Measurements from ENCODE around the gene VTI1A. TPM values are rescaled to one million over a fixed set of nuclear protein-coding genes. Genes with fewer than 3 reads are reported as not detected.

VTI1A gene
- polyA plus RNA-seq, 1 of the 3 experiments (the other 2 are of a cell fraction), result 8.3 TPM

DNA sequence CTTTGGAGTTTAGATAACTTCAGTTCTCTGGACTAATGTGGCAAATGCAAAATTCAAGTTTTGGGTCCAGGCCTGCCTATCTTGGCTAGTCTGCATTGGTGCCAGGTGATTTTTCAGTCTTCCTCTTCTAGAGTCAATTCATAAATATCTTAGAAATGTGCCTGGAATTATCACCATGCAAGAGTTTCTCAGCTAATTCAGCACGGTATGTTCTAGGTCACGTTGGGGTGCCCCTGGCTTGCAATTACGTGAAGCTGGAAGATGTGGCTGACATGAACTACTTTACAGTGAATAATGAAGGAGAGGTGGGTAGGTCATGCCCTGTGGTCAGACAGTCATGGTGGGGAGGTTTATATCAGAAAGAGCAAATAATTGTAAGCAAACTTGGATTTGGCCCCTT lies 25.3 kb upstream of the VTI1A start:
- Histone ChIP-seq H3K4me1 (ENCODE audit: control insufficient read depth in 1 of 2, insufficient read depth in 2 of 2, low read depth in 1 of 2, low read length in 1 of 2) (no peaks in the 10 kb centered on the region), H3K4me2 (no peak overlapping the region), H3K36me3 (replicated peaks in 1 of 2; ENCODE audit: control insufficient read depth in 1 of 2, insufficient read depth in 2 of 2, low read length in 1 of 2) (no peaks in the 10 kb centered on the region), H3K4me3 (ENCODE audit: low read depth in 2 of 2, low read length in 1 of 2) (no peak overlapping the region), H3K27ac (ENCODE audit: low read depth in 2 of 2, low read length in 1 of 2) (no peak overlapping the region), H3K79me2 (ENCODE audit: insufficient read depth) (no peaks in the 10 kb centered on the region), H3K9ac (no peak overlapping the region), H3K27me3 (ENCODE audit: insufficient read depth) (no peaks in the 10 kb centered on the region), H3F3A (replicated peaks; ENCODE audit: insufficient read depth) (no peaks in the 10 kb centered on the region), H4K20me1 (ENCODE audit: insufficient read depth) (no peaks in the 10 kb centered on the region), H2AFZ (ENCODE audit: low read depth) (no peak overlapping the region), H3K9me3 (no peaks in the 10 kb centered on the region), H3K9me2 (no peaks in the 10 kb centered on the region)
- ChIA-PET CTCF (no interaction called here), POLR2A (no interaction called here)
- TF ChIP-seq, protein P1, sequence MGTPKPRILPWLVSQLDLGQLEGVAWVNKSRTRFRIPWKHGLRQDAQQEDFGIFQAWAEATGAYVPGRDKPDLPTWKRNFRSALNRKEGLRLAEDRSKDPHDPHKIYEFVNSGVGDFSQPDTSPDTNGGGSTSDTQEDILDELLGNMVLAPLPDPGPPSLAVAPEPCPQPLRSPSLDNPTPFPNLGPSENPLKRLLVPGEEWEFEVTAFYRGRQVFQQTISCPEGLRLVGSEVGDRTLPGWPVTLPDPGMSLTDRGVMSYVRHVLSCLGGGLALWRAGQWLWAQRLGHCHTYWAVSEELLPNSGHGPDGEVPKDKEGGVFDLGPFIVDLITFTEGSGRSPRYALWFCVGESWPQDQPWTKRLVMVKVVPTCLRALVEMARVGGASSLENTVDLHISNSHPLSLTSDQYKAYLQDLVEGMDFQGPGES (IDR thresholded peaks at IDR 0.05; ENCODE audit: low read depth, low read length), result no peak
- no peak for TF ChIP-seq POLR2AphosphoS5 (IDR thresholded peaks at IDR 0.05; ENCODE audit: low read depth, low read length)
- no peak for TF ChIP-seq GATA2 (CRISPR knock-in tag; IDR thresholded peaks at IDR 0.05)
- TF ChIP-seq JUND (IDR thresholded peaks at IDR 0.05), result no peak
- no peak for TF ChIP-seq TAF1 (IDR thresholded peaks at IDR 0.05; ENCODE audit: borderline replicate concordance, low read depth, low read length)
- TF ChIP-seq, protein P2, sequence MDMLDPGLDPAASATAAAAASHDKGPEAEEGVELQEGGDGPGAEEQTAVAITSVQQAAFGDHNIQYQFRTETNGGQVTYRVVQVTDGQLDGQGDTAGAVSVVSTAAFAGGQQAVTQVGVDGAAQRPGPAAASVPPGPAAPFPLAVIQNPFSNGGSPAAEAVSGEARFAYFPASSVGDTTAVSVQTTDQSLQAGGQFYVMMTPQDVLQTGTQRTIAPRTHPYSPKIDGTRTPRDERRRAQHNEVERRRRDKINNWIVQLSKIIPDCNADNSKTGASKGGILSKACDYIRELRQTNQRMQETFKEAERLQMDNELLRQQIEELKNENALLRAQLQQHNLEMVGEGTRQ (IDR thresholded peaks at IDR 0.05; ENCODE audit: borderline replicate concordance, low read depth, low read length), result no peak
- no peak for TF ChIP-seq MEF2A (IDR thresholded peaks at IDR 0.05; ENCODE audit: borderline replicate concordance, low read depth)
- no peak for TF ChIP-seq EP300 (IDR thresholded peaks at IDR 0.05; ENCODE audit: borderline replicate concordance in 1 of 2, low read depth in 1 of 2, low read length in 1 of 2)
- no peak for DNase-seq
- WGBS (ENCODE audit: low lambda C conversion rate), result 93% methylated on average over 3 of the region's 3 CpGs

DNA sequence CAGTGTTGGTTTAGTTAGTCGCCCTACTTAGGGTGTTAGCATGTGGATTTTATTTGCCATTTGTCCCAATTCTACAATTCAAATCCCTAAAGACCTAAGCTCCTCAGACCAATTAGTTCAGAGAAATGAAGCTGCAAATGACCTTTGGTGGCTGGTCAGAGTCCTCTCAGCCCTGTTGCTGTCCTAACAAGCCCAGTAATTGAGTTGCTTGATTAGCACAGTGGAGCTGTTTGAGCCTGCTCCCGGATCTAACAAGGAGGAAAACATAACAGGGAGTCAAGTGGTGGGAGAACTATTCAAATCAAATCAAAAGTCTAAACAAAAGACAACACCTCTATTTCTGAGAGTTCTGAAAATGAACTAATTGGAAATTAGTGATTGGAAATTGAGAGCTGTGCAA lies 22.4 kb upstream of the VTI1A start:
- Histone ChIP-seq H3K27me3 (ENCODE audit: insufficient read depth) (no peaks in the 10 kb centered on the region), H3K9me2 (no peaks in the 10 kb centered on the region), H2AFZ (ENCODE audit: low read depth) (no peak overlapping the region), H3K36me3 (replicated peaks in 1 of 2; ENCODE audit: control insufficient read depth in 1 of 2, insufficient read depth in 2 of 2, low read length in 1 of 2) (peaks cover 0 to 9% of the 10 kb centered on the region in 2 experiments), H3K9ac (no peak overlapping the region), H4K20me1 (ENCODE audit: insufficient read depth) (no peaks in the 10 kb centered on the region), H3K9me3 (no peaks in the 10 kb centered on the region), H3K4me3 (ENCODE audit: low read depth in 2 of 2, low read length in 1 of 2) (no peak overlapping the region), H3K79me2 (ENCODE audit: insufficient read depth) (no peaks in the 10 kb centered on the region), H3K4me1 (ENCODE audit: control insufficient read depth in 1 of 2, insufficient read depth in 2 of 2, low read depth in 1 of 2, low read length in 1 of 2) (no peaks in the 10 kb centered on the region), H3K27ac (ENCODE audit: low read depth in 2 of 2, low read length in 1 of 2) (no peak overlapping the region), H3K4me2 (no peak overlapping the region), H3F3A (replicated peaks; ENCODE audit: insufficient read depth) (no peaks in the 10 kb centered on the region)
- CTCF ChIA-PET, result interaction anchor here (0.7 to 1.8 kb wide), 3 partner anchors 10 to 110 kb away, joined by 3 to 11 read pairs (median 3); no protein-coding TSS in a partner anchor
- WGBS (ENCODE audit: low lambda C conversion rate), result 82% methylated on average over 2 of the region's 2 CpGs
- POLR2A ChIA-PET, result no interaction called here
- DNase-seq, result no peak
- no peak for TF ChIP-seq POLR2AphosphoS5 (IDR thresholded peaks at IDR 0.05; ENCODE audit: low read depth, low read length)
- no peak for TF ChIP-seq EP300 (IDR thresholded peaks at IDR 0.05; ENCODE audit: borderline replicate concordance in 1 of 2, low read depth in 1 of 2, low read length in 1 of 2)

DNA sequence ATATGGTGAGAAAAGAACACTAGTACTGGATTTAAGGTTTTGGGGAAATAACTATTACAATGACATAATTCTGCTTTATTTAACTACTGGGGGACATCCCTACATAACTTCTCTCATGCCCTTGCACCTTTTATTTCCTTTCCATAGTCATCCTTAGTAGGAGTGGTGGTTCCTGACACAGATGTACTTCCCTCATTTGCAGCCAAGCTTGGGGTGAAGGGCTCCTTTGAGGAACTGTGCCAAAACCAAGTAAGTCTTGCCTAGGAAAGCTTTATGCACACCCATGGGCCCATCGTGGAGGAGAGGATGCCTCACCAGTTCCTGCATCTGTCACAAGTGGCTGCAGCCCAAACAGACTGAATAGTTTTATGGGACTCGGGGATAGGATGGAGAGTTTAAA lies 20.9 kb upstream of the VTI1A start:
- Histone ChIP-seq H3K4me2 (no peak overlapping the region), H3K9me3 (no peaks in the 10 kb centered on the region), H3K27ac (ENCODE audit: low read depth in 2 of 2, low read length in 1 of 2) (no peak overlapping the region), H3F3A (replicated peaks; ENCODE audit: insufficient read depth) (no peaks in the 10 kb centered on the region), H3K79me2 (ENCODE audit: insufficient read depth) (no peaks in the 10 kb centered on the region), H4K20me1 (ENCODE audit: insufficient read depth) (no peaks in the 10 kb centered on the region), H3K4me1 (ENCODE audit: control insufficient read depth in 1 of 2, insufficient read depth in 2 of 2, low read depth in 1 of 2, low read length in 1 of 2) (no peaks in the 10 kb centered on the region), H3K36me3 (replicated peaks in 1 of 2; ENCODE audit: control insufficient read depth in 1 of 2, insufficient read depth in 2 of 2, low read length in 1 of 2) (peaks cover 12 to 24% of the 10 kb centered on the region in 2 experiments), H3K27me3 (ENCODE audit: insufficient read depth) (no peaks in the 10 kb centered on the region), H2AFZ (ENCODE audit: low read depth) (no peak overlapping the region), H3K9ac (no peak overlapping the region), H3K4me3 (ENCODE audit: low read depth in 2 of 2, low read length in 1 of 2) (no peak overlapping the region), H3K9me2 (no peaks in the 10 kb centered on the region)
- no peak for DNase-seq
- WGBS (ENCODE audit: low lambda C conversion rate), result 56% methylated on average over 2 of the region's 2 CpGs
- ChIA-PET POLR2A (no interaction called here), CTCF (interaction anchor here (1.2 to 1.8 kb wide), 3 partner anchors 9 to 328 kb away, joined by 3 to 11 read pairs (median 3); no protein-coding TSS in a partner anchor)
- TF ChIP-seq FOSL2 (IDR thresholded peaks at IDR 0.05; ENCODE audit: borderline replicate concordance, low read depth) (no peak), MEF2A (IDR thresholded peaks at IDR 0.05; ENCODE audit: borderline replicate concordance, low read depth) (no peak), TEAD4 (IDR thresholded peaks at IDR 0.05; ENCODE audit: borderline replicate concordance, insufficient read depth) (no peak)
- TF ChIP-seq, protein P3, sequence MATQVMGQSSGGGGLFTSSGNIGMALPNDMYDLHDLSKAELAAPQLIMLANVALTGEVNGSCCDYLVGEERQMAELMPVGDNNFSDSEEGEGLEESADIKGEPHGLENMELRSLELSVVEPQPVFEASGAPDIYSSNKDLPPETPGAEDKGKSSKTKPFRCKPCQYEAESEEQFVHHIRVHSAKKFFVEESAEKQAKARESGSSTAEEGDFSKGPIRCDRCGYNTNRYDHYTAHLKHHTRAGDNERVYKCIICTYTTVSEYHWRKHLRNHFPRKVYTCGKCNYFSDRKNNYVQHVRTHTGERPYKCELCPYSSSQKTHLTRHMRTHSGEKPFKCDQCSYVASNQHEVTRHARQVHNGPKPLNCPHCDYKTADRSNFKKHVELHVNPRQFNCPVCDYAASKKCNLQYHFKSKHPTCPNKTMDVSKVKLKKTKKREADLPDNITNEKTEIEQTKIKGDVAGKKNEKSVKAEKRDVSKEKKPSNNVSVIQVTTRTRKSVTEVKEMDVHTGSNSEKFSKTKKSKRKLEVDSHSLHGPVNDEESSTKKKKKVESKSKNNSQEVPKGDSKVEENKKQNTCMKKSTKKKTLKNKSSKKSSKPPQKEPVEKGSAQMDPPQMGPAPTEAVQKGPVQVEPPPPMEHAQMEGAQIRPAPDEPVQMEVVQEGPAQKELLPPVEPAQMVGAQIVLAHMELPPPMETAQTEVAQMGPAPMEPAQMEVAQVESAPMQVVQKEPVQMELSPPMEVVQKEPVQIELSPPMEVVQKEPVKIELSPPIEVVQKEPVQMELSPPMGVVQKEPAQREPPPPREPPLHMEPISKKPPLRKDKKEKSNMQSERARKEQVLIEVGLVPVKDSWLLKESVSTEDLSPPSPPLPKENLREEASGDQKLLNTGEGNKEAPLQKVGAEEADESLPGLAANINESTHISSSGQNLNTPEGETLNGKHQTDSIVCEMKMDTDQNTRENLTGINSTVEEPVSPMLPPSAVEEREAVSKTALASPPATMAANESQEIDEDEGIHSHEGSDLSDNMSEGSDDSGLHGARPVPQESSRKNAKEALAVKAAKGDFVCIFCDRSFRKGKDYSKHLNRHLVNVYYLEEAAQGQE (IDR thresholded peaks at IDR 0.05; ENCODE audit: low read depth, low read length), result no peak
- TF ChIP-seq, protein P4, sequence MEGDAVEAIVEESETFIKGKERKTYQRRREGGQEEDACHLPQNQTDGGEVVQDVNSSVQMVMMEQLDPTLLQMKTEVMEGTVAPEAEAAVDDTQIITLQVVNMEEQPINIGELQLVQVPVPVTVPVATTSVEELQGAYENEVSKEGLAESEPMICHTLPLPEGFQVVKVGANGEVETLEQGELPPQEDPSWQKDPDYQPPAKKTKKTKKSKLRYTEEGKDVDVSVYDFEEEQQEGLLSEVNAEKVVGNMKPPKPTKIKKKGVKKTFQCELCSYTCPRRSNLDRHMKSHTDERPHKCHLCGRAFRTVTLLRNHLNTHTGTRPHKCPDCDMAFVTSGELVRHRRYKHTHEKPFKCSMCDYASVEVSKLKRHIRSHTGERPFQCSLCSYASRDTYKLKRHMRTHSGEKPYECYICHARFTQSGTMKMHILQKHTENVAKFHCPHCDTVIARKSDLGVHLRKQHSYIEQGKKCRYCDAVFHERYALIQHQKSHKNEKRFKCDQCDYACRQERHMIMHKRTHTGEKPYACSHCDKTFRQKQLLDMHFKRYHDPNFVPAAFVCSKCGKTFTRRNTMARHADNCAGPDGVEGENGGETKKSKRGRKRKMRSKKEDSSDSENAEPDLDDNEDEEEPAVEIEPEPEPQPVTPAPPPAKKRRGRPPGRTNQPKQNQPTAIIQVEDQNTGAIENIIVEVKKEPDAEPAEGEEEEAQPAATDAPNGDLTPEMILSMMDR (IDR thresholded peaks at IDR 0.05), result no peak
